ENCODE data around the gene TLR8.

The TLR8 gene

GRCh38 chrX:12966151-12966550, 59.7 kb downstream of the TLR8 start:
- DNase-seq (ENCODE audit: low read depth), result no peak

DNA sequence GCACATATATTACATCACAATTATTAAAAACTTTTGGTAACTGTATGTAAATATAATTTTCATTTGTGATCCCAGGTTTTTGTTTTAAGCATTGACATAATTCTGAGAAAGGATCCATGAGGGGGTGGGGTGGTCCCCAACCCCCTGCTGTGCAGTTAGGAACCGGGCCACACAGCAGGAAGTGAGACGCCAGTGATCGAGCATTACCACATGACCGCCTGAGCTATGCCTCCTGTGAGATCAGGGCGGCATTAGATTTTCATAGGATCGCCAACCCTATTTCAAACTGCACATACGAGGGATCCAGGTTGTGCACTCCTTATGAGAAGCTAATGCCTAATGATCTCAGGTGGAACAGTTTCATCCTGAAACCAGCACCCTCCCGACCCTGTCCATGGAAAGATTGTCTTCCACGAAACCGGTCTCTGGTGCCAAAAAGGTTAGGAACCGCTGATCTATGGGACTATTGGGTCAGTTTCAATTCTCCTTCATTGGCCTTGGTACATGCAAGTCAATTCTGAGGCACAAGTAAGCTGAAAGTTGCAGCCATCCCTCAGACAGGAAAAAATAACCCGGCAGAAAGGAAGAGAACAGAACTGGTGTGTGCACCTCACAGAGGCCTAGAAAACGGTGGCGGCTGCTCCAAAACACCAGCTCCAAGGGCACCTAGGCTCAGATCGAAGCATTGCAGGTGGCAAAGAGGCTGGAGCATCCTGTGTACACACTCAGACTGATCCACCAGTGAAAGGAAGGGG, 61.5 kb downstream of the TLR8 start:
- DNase-seq (ENCODE audit: low read depth), result no peak

GRCh38 chrX:12970691-12971202, 64.3 kb downstream of the TLR8 start:
- no peak for DNase-seq (ENCODE audit: low read depth)

DNA sequence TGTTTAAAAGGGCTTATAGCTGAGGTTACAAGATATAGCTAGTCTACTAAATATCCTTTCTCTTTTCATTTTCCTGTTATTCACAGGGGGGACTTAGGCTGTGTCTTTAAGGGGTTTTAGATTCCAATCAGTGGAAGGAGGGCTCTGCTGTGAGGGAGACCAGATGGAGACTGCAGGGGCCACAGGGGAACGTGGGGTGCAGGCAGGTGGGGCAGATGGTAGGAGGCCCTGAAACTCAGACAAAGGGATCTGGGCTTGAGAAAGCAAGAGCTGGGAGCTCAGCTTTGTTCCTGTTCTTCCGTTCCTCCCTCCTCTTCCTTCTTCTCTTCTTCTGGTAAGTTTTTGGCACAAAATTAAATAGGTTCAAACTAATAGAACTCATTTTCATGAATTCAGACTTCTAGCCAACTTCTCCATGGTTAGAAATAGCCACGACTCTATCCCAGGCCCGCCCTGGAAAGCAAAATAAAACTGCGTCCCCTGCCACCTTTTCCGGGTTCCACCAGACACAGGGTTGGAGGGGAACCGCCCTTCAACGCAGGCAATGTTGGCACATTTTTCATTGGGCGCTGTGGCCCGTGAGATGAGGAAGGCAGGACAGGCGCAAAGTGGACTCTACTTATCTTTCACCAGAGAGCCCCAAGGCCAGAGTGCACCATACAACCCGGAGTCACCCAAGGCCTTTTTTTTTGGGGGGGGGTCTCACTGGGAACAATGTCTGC, 65.0 kb downstream of the TLR8 start:
- DNase-seq (ENCODE audit: low read depth), result no peak

- no peak for DNase-seq (ENCODE audit: low read depth)
Measured at GRCh38 chrX:12972243-12972642, 65.8 kb downstream of the TLR8 start.

Data from HS-5 (cell line).